Measurements from ENCODE around the gene PWWP2B.

Gene PWWP2B

GRCh38 chr10:132436861-132437410 is 39.9 kb downstream of the PWWP2B start:
- TF ChIP-seq CTCF (IDR thresholded peaks at IDR 0.05; ENCODE audit: low read depth, low read length), result no peak
- no peak for DNase-seq (ENCODE audit: low read depth in 2 of 2)
- H3K4me3 ChIP-seq (replicated peaks in 1 of 2; ENCODE audit: low read depth in 2 of 2, low read length in 2 of 2), result no peak overlapping the region

GRCh38 chr10:132437541-132437950 is 40.5 kb downstream of the PWWP2B start:
- no peak for TF ChIP-seq CTCF (IDR thresholded peaks at IDR 0.05; ENCODE audit: low read depth, low read length)
- DNase-seq (ENCODE audit: low read depth in 2 of 2), result no peak
- H3K4me3 ChIP-seq (replicated peaks in 1 of 2; ENCODE audit: low read depth in 2 of 2, low read length in 2 of 2), result no peak overlapping the region

- DNase-seq (ENCODE audit: low read depth in 2 of 2), result no peak
- no peak overlapping the region for H3K4me3 ChIP-seq (replicated peaks in 1 of 2; ENCODE audit: low read depth in 2 of 2, low read length in 2 of 2)
- TF ChIP-seq CTCF (IDR thresholded peaks at IDR 0.05; ENCODE audit: low read depth, low read length), result no peak
These were observed 41.4 kb downstream of the PWWP2B start for GRCh38 chr10:132438091-132439024.

GRCh38 chr10:132439025-132439388 is 42.0 kb downstream of the PWWP2B start:
- no peak for DNase-seq (ENCODE audit: low read depth in 2 of 2)
- no peak for TF ChIP-seq CTCF (IDR thresholded peaks at IDR 0.05; ENCODE audit: low read depth, low read length)
- H3K4me3 ChIP-seq (replicated peaks in 1 of 2; ENCODE audit: low read depth in 2 of 2, low read length in 2 of 2), result no peak overlapping the region

GRCh38 chr10:132439424-132440163 is 42.6 kb downstream of the PWWP2B start:
- H3K4me3 ChIP-seq (replicated peaks in 1 of 2; ENCODE audit: low read depth in 2 of 2, low read length in 2 of 2), result no peak overlapping the region
- DNase-seq (ENCODE audit: low read depth in 2 of 2), result no peak
- TF ChIP-seq CTCF (IDR thresholded peaks at IDR 0.05; ENCODE audit: low read depth, low read length), result no peak

- no peak for DNase-seq (ENCODE audit: low read depth in 2 of 2)
- H3K4me3 ChIP-seq (replicated peaks in 1 of 2; ENCODE audit: low read depth in 2 of 2, low read length in 2 of 2), result no peak overlapping the region
- TF ChIP-seq CTCF (IDR thresholded peaks at IDR 0.05; ENCODE audit: low read depth, low read length), result no peak
These were observed 44.0 kb downstream of the PWWP2B start for GRCh38 chr10:132440791-132441565.

Data from cardiac fibroblast (primary cell).